C4-2B (cell line): ENCODE measurements around the gene SLC37A2.

Experiments used
- CTCF ChIP-seq: fragments of 450-650 bp; conservative IDR thresholded peaks from 2 replicates; pipeline ENCODE4 v1.5.1; 2017; ENCODE audit warnings: mild to moderate bottlenecking
- ZFX ChIP-seq: fragments of 450-650 bp; IDR thresholded peaks from 2 replicates; pipeline ENCODE4 v1.6.1; 2017

DNA sequence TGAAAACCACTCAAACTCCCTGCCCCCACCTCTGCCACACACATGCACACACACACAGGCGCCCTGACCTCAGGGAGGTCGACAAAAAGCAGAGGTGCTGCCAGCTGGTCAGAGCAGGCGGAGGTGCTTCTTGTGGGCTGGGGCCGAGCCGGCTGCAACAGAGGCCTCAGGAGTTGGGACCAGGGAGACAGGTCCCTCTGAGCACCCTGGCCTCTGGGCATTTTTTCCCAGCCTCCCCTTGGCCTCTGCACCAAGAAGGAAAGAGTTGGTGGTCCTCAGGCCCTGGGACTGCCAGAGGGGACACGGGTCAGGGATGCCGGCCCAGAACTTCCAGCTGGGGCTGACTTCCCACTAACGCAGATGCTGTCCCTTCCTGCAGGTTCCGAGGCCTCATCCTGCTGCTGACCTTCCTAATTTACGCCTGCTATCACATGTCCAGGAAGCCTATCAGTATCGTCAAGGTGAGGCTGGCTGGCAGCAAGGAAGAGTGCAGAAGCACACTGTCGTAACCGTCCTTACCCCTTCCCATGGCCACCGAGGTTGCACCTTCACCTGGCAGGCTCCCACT lies 13.4 kb downstream of the SLC37A2 start:
- no peak for TF ChIP-seq CTCF
- TF ChIP-seq ZFX, result no peak
